ENCODE results near the gene ESYT2.

Gene ESYT2

GRCh38 chr7:158760445-158760764 is 68.9 kb downstream of the ESYT2 start:
- DNase-seq = no peak

GRCh38 chr7:158759749-158760444 is 69.4 kb downstream of the ESYT2 start:
- no peak for DNase-seq

- DNase-seq = no peak
These were observed 70.1 kb downstream of the ESYT2 start for GRCh38 chr7:158759245-158759614.

GRCh38 chr7:158758586-158759244 is 70.6 kb downstream of the ESYT2 start:
- DNase-seq = no peak

GRCh38 chr7:158757404-158757989 is 71.8 kb downstream of the ESYT2 start:
- DNase-seq = no peak

GRCh38 chr7:158754746-158755444 is 74.4 kb downstream of the ESYT2 start:
- no peak for DNase-seq

GRCh38 chr7:158753900-158754299 is 75.4 kb downstream of the ESYT2 start:
- no peak for DNase-seq

GRCh38 chr7:158751751-158752150 is 77.6 kb downstream of the ESYT2 start:
- no peak for DNase-seq

- no peak for DNase-seq
These were observed 78.1 kb downstream of the ESYT2 start for GRCh38 chr7:158751199-158751598.

GRCh38 chr7:158750702-158751101 is 78.6 kb downstream of the ESYT2 start:
- DNase-seq = no peak

- no peak for DNase-seq
These were observed 79.9 kb downstream of the ESYT2 start for GRCh38 chr7:158749396-158749795.

GRCh38 chr7:158748335-158748734 is 81.0 kb downstream of the ESYT2 start:
- DNase-seq = no peak

- no peak for DNase-seq
These were observed 81.9 kb downstream of the ESYT2 start for GRCh38 chr7:158747408-158747807.

GRCh38 chr7:158746957-158747356 is 82.4 kb downstream of the ESYT2 start:
- DNase-seq = no peak

GRCh38 chr7:158745057-158745715 is 84.1 kb downstream of the ESYT2 start:
- no peak for DNase-seq

GRCh38 chr7:158744070-158744469 is 85.2 kb downstream of the ESYT2 start:
- no peak for DNase-seq

GRCh38 chr7:158743219-158743618 is 86.1 kb downstream of the ESYT2 start:
- DNase-seq = no peak

- DNase-seq = no peak
These were observed 87.1 kb downstream of the ESYT2 start for GRCh38 chr7:158742065-158742821.

- DNase-seq = no peak
These were observed 88.0 kb downstream of the ESYT2 start for GRCh38 chr7:158741294-158741666.

GRCh38 chr7:158740657-158741293 is 88.5 kb downstream of the ESYT2 start:
- no peak for DNase-seq

GRCh38 chr7:158740013-158740656 is 89.2 kb downstream of the ESYT2 start:
- DNase-seq = peak; percentile 25

GRCh38 chr7:158738841-158739240 is 90.5 kb downstream of the ESYT2 start:
- no peak for DNase-seq

Data from CD4-positive, alpha-beta T cell treated with Interferon gamma for 1 hour (primary cell).